Measurements from ENCODE around the gene SYT15. TPM values are rescaled to one million over a fixed set of nuclear protein-coding genes. Genes with fewer than 3 reads are reported as not detected.
"Not testable (repeated sequence)": the region's sequence is repeated elsewhere in the genome, so short reads cannot be mapped to it uniquely, and the experiment has no call there.

SYT15 gene
- total and polyA plus RNA-seq, 3 donors from 2014 or later = 1.7 to 3.6 (median 2.1) TPM

DNA sequence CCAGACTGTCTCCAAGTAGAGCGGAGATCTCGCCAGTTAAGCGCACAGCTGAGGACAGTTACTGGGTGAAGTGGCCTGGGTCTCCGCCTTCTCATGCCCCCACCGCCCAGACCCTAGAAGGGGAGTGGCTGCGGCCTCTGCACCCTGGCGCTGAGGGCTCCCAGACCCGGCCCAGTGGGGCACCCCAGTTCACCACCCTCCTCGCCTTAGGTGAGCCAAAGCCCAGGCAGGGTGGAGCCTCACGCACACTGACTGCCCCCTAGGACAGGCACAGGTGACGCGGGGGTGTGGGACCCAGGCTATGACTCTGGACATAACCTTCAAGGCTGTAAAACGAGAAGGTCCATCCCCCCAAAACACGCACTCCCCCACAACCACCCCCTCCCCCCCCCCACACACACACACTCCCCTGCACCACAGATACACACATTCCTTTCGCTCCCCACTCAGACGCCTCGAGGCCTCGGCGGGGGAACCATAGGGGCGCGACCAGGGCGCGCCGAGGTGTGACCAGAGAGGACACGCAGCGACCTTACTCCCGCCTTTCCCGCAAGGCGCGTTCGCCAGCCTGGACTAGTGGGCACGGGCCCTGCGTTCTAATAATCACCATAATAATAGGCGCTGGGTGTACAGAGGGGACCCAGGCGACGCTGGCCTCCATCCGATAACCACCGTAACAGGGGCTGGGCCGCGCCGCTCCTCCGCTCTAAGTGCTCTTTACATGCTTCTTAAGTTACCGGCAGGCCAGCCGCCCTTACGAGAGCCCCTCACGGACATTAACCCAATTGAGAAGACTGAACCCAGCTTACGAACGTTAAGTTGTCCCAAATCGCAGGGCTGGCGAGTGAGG, 1.1 kb upstream of the SYT15 start:
- H3K27ac ChIP-seq; DNase-seq; intact Hi-C loops (cut with DNase I; ENCODE audit: low total_unique reads); H3K36me3 ChIP-seq (ENCODE audit: low read depth, missing control alignments); H3K4me1 ChIP-seq; H3K9me3 ChIP-seq; H3K27me3 ChIP-seq; H3K4me3 ChIP-seq: not testable (repeated sequence)
- WGBS, 2 donors = 32% methylated on average over 20 of the region's 50 CpGs; no CpG with 5 or more reads in 1 of the 2 donors

DNA sequence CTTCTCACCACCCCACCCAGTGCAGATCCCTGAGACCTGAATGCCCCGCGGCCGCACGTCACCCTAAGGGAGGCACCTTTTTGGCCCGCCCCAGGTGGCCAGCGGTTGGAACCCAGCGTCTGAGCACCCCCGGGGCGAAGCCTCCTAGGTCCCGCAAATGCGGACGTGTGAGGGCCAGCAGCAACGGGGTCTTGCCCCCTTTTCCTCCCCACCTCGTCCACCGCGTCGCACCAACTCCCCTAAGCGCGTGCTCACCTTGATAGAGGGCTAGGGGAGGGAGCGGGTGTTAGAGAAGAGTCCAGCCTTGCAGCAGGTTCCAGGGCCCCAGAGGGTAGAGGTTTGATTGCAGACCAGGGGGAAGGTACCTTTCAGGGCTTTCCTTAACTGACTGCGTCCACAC, 450 bp downstream of the SYT15 start:
- DNase-seq; H3K36me3 ChIP-seq (ENCODE audit: low read depth, missing control alignments); intact Hi-C loops (cut with DNase I; ENCODE audit: low total_unique reads); H3K27ac ChIP-seq; H3K27me3 ChIP-seq; H3K4me3 ChIP-seq; H3K4me1 ChIP-seq; H3K9me3 ChIP-seq: not testable (repeated sequence)
- WGBS, 2 donors = 25% methylated on average over 14 of the region's 21 CpGs; no CpG with 5 or more reads in 1 of the 2 donors

DNA sequence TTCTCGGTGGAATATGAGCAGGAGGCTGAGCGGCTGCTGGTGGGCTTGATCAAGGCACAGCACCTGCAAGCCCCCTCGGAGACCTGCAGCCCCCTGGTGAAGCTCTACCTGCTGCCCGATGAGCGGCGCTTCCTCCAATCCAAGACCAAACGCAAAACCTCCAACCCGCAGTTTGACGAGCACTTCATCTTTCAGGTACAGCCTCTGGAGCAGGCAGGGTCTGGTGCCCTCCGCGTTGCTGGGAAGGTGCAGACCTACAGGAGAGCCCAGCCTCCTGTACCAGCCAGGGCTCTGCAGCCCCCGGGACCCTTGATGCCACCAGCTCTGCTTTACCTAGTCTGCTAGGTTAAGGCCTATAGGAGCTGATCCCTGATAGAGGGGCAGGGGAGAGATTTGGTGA, 3.1 kb downstream of the SYT15 start:
- DNase-seq; H3K4me3 ChIP-seq; H3K27me3 ChIP-seq; H3K27ac ChIP-seq; H3K4me1 ChIP-seq; H3K36me3 ChIP-seq (ENCODE audit: low read depth, missing control alignments); intact Hi-C loops (cut with DNase I; ENCODE audit: low total_unique reads); H3K9me3 ChIP-seq: not testable (repeated sequence)
- WGBS, 2 donors = 95% methylated on average over 8 of the region's 12 CpGs; no CpG with 5 or more reads in 1 of the 2 donors

DNA sequence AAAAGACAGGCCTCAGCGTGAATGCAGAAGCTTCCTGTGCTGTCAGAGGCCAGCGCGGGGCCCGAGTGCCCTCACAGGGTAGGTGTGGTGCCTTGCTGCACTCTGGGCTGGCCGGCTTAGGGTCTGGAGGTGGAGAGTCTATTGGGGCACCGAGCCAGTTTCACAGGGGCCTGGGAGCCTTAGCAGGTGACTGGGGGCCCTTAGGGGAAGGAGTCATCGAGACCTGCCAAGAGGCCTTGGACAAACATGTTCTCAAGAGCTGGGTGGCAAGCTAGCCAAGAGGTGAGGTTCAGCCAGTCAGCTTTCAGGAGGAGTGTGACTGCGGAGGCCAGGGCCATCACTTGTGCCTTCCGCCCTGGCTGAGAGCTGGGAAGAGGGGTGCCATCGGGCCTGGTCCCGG, 3.6 kb downstream of the SYT15 start:
- H3K4me3 ChIP-seq; DNase-seq; H3K4me1 ChIP-seq; intact Hi-C loops (cut with DNase I; ENCODE audit: low total_unique reads); H3K27me3 ChIP-seq; H3K27ac ChIP-seq; H3K9me3 ChIP-seq; H3K36me3 ChIP-seq (ENCODE audit: low read depth, missing control alignments): not testable (repeated sequence)
- WGBS, 2 donors = no CpG with 5 or more reads among the region's 11 CpGs

DNA sequence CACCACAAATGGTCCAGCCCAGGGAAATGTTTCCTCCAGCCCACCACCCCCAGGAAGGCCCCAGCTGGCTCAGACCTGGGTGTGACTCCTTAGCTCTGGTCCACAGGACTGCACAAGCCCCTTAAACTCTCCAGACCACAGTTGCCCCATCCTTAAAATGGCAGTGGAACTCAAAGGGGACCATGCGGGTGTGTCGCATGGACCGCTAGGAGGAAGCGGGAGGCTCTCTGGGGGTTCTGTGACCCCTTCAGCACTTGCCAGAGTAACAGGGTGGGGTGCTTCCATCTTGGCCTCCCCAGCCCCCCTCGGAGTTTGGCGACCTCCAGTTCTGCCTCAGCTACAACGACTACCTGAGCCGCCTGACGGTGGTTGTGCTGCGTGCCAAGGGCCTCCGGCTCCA, 5.3 kb downstream of the SYT15 start:
- intact Hi-C loops (cut with DNase I; ENCODE audit: low total_unique reads); H3K36me3 ChIP-seq (ENCODE audit: low read depth, missing control alignments); H3K27ac ChIP-seq; H3K4me1 ChIP-seq; H3K27me3 ChIP-seq; H3K4me3 ChIP-seq; DNase-seq; H3K9me3 ChIP-seq: not testable (repeated sequence)
- WGBS, 2 donors = 100% methylated on average over 4 of the region's 11 CpGs; no CpG with 5 or more reads in 1 of the 2 donors

DNA sequence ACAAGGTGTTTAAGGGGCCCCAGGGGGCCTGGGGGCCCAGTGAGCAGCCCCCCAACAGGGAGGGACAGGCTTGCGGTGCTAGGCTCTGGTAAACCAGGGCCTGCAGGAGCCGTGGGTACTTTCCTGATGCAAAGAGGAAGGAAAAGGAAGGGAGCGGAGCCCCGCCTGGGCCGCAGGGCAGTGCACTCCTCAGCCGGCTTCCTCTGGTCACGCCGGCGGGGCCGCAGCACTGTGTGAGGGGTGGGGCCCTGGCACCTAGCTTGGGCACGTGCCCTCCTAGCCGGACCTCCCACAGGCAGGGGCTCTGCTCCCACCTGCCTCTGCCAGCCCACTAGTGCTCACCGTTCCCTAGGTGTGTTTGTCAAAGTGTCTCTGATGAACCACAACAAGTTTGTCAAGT, 6.3 kb downstream of the SYT15 start:
- H3K36me3 ChIP-seq (ENCODE audit: low read depth, missing control alignments); H3K27ac ChIP-seq; H3K4me3 ChIP-seq; H3K27me3 ChIP-seq; intact Hi-C loops (cut with DNase I; ENCODE audit: low total_unique reads); H3K9me3 ChIP-seq; DNase-seq; H3K4me1 ChIP-seq: not testable (repeated sequence)
- WGBS, 2 donors = no CpG with 5 or more reads among the region's 13 CpGs

DNA sequence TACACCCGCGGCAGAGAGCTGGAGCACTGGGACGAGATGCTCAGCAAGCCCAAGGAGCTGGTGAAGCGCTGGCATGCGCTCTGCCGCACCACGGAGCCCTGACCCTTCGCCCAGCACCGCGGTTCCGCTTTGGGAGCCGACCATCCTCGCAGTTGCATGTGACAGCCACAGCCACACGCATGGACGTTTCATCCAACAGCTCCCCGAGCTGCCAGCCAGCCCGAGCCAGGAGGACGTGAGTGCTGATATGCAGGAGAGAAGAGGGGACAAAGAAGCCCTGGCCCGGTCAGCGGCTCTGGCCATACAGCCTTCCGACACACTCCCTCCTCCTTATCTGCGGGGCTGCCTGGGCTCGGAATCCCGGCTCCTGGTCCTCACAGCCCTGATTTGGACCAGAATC, 8.6 kb downstream of the SYT15 start:
- H3K9me3 ChIP-seq; intact Hi-C loops (cut with DNase I; ENCODE audit: low total_unique reads); H3K27me3 ChIP-seq; DNase-seq; H3K36me3 ChIP-seq (ENCODE audit: low read depth, missing control alignments); H3K4me3 ChIP-seq; H3K27ac ChIP-seq; H3K4me1 ChIP-seq: not testable (repeated sequence)
- no CpG with 5 or more reads among the region's 24 CpGs for WGBS, 2 donors

DNA sequence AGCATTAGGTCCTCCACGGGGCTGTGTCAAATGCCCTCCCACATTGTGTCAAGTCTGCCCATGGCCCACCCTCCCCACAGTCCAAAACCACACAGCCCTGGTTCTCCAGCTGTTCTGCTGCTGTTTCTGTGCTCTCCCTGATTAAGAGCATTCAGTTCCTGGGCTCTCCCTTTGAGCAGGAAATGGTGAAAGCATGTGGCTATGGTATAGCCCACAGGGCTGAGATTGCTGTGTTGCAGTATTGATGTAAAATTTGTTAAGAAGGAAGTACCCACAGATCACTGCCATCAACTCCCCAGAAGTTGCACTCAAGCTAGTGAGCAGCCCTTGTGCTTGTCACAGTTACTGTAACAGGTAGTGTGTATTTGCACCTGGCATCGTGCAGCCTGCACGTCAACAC, 9.3 kb downstream of the SYT15 start:
- no CpG with 5 or more reads among the region's 3 CpGs for WGBS, 2 donors

DNA sequence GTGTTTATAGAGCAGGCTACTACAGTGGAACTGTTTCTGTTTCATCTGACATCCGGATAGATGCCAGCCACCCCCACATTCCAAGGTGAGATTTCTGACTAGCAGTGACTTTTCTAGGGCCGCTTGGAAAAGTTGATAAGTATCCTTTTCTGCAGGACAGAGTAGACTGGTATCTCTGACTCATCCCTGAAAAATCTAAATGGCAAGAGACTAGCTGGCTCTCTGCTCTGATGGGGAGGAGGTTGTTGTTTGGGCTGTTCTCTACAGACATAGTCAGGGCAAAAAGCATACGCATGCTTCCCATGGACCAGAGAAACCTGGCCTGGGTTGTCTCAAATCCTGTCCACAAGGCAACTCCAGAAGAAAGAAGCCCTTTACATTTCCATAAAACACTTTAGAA, 10.7 kb downstream of the SYT15 start:
- DNase-seq; H3K9me3 ChIP-seq; H3K36me3 ChIP-seq (ENCODE audit: low read depth, missing control alignments); H3K4me1 ChIP-seq; H3K4me3 ChIP-seq; H3K27ac ChIP-seq; H3K27me3 ChIP-seq; intact Hi-C loops (cut with DNase I; ENCODE audit: low total_unique reads): not testable (repeated sequence)
- no CpG with 5 or more reads among the region's 3 CpGs for WGBS, 2 donors

More for the DNA sequence above, 9.3 kb downstream of the SYT15 start:
- DNase-seq; H3K9me3 ChIP-seq; H3K4me3 ChIP-seq; H3K27me3 ChIP-seq; H3K36me3 ChIP-seq (ENCODE audit: low read depth, missing control alignments); H3K4me1 ChIP-seq; intact Hi-C loops (cut with DNase I; ENCODE audit: low total_unique reads); H3K27ac ChIP-seq: not testable (repeated sequence)

DNA sequence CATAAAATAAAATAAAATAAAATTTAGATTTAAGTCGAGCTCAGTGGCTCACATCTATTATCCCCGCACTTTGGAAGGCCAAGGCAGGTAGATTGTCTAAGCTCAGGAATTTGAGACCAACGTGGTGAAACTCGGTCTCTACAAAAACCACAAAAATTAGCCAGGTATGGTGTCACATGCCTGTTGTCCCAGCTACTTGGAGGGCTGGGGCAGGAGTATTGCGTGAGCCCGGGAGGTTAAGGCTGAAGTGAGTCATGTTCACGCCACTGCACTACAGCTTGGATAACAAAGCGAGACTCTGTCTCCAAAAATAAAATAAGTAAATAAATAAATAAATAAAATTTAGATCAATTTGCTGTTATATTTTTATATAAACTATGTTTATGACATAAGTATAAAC, 12.1 kb downstream of the SYT15 start:
- H3K27ac ChIP-seq; DNase-seq; H3K4me3 ChIP-seq; H3K9me3 ChIP-seq; H3K4me1 ChIP-seq; intact Hi-C loops (cut with DNase I; ENCODE audit: low total_unique reads); H3K27me3 ChIP-seq; H3K36me3 ChIP-seq (ENCODE audit: low read depth, missing control alignments): not testable (repeated sequence)
- WGBS, 2 donors = 100% methylated on average over 2 of the region's 8 CpGs; no CpG with 5 or more reads in 1 of the 2 donors

DNA sequence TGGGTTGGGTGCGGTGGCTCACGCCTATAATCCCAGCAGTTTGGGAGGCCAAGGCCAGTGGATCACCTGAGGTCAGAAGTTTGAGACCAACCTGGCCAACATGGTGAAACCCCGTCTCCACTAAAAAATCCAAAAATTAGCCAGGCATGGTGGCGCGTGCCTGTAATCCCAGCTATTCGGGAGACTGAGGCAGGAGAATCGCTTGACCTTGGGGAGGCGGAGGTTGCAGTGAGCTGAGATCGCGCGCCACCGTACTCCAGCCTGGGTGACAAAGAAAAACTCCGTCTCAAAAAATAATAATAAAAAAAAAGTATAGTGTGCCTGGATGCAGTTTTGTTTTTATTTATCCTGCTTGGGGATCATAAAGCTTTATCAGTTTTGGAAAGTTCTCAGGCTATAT, 14.4 kb downstream of the SYT15 start:
- H3K9me3 ChIP-seq; H3K27me3 ChIP-seq; DNase-seq; H3K4me3 ChIP-seq; H3K4me1 ChIP-seq; H3K36me3 ChIP-seq (ENCODE audit: low read depth, missing control alignments); H3K27ac ChIP-seq; intact Hi-C loops (cut with DNase I; ENCODE audit: low total_unique reads): not testable (repeated sequence)
- WGBS, 2 donors = 94 to 97% methylated on average over 12 to 13 of the region's 13 CpGs

DNA sequence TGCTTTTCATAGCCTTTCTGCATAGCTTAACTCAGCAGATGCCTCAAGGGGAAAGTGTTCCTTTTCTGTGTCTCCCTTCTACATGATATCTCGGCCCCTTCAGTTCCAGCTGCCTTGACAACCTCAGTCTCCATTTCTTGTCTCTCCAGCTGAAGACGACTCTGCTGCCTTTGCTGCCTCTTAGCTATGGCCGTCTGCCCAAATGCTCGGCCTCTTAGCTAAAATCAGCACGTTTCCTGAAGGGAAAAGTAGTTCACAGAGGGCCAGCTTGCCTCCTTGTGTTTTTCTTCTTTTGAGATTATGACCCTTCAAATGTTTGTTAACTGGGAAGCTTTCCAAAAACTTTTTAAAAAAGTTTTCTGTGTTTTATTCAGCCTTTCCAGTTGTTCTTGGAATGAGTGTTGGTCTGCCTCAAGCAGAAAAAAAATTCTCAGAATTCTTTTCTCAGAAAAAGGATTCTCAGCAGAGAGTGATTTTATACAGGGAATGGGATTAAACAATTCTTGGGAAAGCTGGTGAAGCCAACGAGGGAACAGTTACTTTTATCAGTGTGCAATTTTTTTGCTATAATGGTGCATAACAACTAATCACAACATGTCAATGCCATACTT, 15.6 kb downstream of the SYT15 start:
- DNase-seq; H3K27me3 ChIP-seq; H3K4me1 ChIP-seq; H3K27ac ChIP-seq; H3K36me3 ChIP-seq (ENCODE audit: low read depth, missing control alignments); H3K9me3 ChIP-seq; intact Hi-C loops (cut with DNase I; ENCODE audit: low total_unique reads); H3K4me3 ChIP-seq: not testable (repeated sequence)
- 27 to 48% methylated on average over 5 of the region's 6 CpGs for WGBS, 2 donors

Measured in testis (tissue), 3 donors.